Fibroblast of mammary gland (primary cell): Measurements from ENCODE around the gene CD99.
"Not testable (repeated sequence)": the region's sequence is repeated elsewhere in the genome, so short reads cannot be mapped to it uniquely, and the experiment has no call there.

ENCODE experiments used
- DNase-seq: peaks from one replicate; pipeline ENCODE4 v3.0.0-alpha.2; 2010; ENCODE audit warnings: low read depth
- H3K4me3 ChIP-seq: 2 replicates; pipeline ENCODE4 v1.5.1; 2011; ENCODE audit warnings: low read depth, mild to moderate bottlenecking, low read length, moderate library complexity; ENCODE audit not compliant: control insufficient read depth
- TF ChIP-seq, protein P1 (sequence below): conservative IDR thresholded peaks from 2 replicates; pipeline ENCODE4 v1.5.1; 2011; ENCODE audit warnings: low read depth, low read length, inconsistent platforms; ENCODE audit not compliant: control insufficient read depth, insufficient read depth

Gene CD99

GRCh38 chrX:2672084-2672483 is 19.0 kb upstream of the CD99 start:
- TF ChIP-seq, protein P1, sequence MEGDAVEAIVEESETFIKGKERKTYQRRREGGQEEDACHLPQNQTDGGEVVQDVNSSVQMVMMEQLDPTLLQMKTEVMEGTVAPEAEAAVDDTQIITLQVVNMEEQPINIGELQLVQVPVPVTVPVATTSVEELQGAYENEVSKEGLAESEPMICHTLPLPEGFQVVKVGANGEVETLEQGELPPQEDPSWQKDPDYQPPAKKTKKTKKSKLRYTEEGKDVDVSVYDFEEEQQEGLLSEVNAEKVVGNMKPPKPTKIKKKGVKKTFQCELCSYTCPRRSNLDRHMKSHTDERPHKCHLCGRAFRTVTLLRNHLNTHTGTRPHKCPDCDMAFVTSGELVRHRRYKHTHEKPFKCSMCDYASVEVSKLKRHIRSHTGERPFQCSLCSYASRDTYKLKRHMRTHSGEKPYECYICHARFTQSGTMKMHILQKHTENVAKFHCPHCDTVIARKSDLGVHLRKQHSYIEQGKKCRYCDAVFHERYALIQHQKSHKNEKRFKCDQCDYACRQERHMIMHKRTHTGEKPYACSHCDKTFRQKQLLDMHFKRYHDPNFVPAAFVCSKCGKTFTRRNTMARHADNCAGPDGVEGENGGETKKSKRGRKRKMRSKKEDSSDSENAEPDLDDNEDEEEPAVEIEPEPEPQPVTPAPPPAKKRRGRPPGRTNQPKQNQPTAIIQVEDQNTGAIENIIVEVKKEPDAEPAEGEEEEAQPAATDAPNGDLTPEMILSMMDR: no peak
- DNase-seq: no peak

GRCh38 chrX:2673611-2674010 is 17.5 kb upstream of the CD99 start:
- DNase-seq: no peak

More at GRCh38 chrX:2672084-2672483, 19.0 kb upstream of the CD99 start:
- no peak overlapping the region for H3K4me3 ChIP-seq

GRCh38 chrX:2675657-2676200 is 15.4 kb upstream of the CD99 start:
- H3K4me3 ChIP-seq, DNase-seq: not testable (repeated sequence)

More at GRCh38 chrX:2673611-2674010, 17.5 kb upstream of the CD99 start:
- no peak overlapping the region for H3K4me3 ChIP-seq
- TF ChIP-seq, protein P1: no peak

- DNase-seq: peak; percentile 47
- peak overlapping the region; percentile 22 for H3K4me3 ChIP-seq
- TF ChIP-seq, protein P1: no peak
These were observed 14.1 kb upstream of the CD99 start for GRCh38 chrX:2676794-2677675.

DNA sequence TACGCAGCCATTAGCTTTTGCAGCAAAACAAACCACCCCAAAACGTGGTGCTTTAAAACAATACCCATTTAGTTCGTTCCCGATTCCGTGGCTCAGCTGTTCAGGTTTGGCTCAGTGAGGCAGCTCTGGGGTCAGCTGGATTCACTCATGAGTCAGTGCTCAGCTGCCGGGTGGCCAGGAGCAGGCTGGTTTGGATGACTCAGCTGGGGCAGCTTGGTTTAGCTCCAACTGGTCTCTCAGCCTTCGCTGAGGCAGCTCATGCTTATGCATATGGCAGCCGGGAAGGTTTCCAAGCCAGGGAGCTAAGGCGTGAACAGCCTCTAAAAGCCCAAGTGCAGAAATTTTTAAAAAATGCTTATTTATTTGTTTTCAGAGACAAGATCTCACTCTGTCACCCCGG is 13.3 kb upstream of the CD99 start:
- peak overlapping the region; percentile 22 for H3K4me3 ChIP-seq
- DNase-seq: peak; percentile 99

DNA sequence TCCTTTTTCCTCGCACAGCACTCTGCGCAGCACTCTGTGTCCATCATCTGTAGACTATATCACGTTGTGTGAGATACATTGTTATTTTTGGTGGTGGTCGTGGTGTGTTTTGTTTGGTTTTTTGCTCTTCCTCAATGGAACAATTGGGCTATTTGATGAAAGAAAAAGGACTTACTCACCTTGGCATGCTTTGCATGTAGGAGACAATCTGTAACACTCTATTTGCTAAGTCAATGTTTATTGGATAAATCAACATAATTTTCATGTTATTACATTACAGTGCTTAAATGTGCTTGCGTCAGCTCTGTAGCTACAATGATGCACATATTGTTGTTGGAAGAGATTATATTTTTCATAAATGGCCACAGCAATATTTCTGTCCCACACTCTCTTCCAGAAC is 12.5 kb upstream of the CD99 start:
- no peak for DNase-seq

More for the DNA sequence above, 13.3 kb upstream of the CD99 start:
- TF ChIP-seq, protein P1: no peak

More for the DNA sequence above, 12.5 kb upstream of the CD99 start:
- TF ChIP-seq, protein P1: no peak
- H3K4me3 ChIP-seq: no peak overlapping the region
